ENCODE data around the gene CLCNKB. TPM values are rescaled to one million over a fixed set of nuclear protein-coding genes. Genes with fewer than 3 reads are reported as not detected.
A peak's percentile ranks its signal among the peaks of the same experiment; 100 is the strongest.

CLCNKB gene
- total RNA-seq, 1 experiment from 2014 or later = 1.1 TPM

DNA sequence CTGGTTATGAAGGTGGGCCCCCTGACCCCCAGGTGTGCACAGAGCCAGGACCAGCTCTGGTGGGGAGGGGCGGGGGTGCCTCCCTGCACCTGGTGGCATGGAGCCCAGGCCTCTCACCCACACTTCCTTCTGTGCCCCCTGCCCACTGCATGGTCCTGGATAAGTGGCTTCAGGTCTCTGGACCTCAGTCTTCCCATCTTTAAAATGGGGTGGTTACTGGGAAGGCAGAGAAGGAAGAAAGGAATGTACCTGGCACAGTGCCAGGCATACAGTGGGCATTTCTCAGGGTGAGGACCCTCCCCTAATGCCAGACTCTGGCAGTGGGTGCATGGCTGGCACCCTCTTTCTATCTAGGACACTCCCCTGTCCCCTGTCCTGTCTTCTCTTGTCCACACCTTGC lies 14.3 kb upstream of the CLCNKB start:
- Histone ChIP-seq H3K27me3 (ENCODE audit: insufficient read depth, low read depth) (no peaks in the 10 kb centered on the region), H3K36me3 (ENCODE audit: low read depth) (no peaks in the 10 kb centered on the region), H3K79me2 (ENCODE audit: low read depth) (no peaks in the 10 kb centered on the region), H3F3A (ENCODE audit: insufficient read depth, low read depth) (0 out of 2 replicates have a peak, but pooled peaks cover 3% of the 10 kb centered on the region), H3K27ac (no peak overlapping the region), H2AFZ (no peak overlapping the region), H3K9me2 (ENCODE audit: insufficient read depth) (no peaks in the 10 kb centered on the region), H3K4me3 (no peak overlapping the region), H3K9me3 (ENCODE audit: insufficient read depth, low read depth) (no peaks in the 10 kb centered on the region), H3K4me2 (no peak overlapping the region), H3K4me1 (replicated peaks; ENCODE audit: insufficient read depth) (no peaks in the 10 kb centered on the region), H4K20me1 (ENCODE audit: insufficient read depth) (no peaks in the 10 kb centered on the region)
- no peak for DNase-seq
- POLR2A ChIA-PET (ENCODE audit: unreplicated experiment) = no interaction called here
- no TSS peak for BruUV-seq (replicated peaks)
- CTCF ChIA-PET = no interaction called here
- intact Hi-C loops (cut with micrococcal nuclease; ENCODE audit: unreplicated experiment) = no loop called here
- TF ChIP-seq, protein P1, sequence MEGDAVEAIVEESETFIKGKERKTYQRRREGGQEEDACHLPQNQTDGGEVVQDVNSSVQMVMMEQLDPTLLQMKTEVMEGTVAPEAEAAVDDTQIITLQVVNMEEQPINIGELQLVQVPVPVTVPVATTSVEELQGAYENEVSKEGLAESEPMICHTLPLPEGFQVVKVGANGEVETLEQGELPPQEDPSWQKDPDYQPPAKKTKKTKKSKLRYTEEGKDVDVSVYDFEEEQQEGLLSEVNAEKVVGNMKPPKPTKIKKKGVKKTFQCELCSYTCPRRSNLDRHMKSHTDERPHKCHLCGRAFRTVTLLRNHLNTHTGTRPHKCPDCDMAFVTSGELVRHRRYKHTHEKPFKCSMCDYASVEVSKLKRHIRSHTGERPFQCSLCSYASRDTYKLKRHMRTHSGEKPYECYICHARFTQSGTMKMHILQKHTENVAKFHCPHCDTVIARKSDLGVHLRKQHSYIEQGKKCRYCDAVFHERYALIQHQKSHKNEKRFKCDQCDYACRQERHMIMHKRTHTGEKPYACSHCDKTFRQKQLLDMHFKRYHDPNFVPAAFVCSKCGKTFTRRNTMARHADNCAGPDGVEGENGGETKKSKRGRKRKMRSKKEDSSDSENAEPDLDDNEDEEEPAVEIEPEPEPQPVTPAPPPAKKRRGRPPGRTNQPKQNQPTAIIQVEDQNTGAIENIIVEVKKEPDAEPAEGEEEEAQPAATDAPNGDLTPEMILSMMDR (conservative IDR thresholded peaks at IDR 0.05) = no peak
- no peak for TF ChIP-seq EZH2 (IDR thresholded peaks at IDR 0.05; ENCODE audit: low read depth)

DNA sequence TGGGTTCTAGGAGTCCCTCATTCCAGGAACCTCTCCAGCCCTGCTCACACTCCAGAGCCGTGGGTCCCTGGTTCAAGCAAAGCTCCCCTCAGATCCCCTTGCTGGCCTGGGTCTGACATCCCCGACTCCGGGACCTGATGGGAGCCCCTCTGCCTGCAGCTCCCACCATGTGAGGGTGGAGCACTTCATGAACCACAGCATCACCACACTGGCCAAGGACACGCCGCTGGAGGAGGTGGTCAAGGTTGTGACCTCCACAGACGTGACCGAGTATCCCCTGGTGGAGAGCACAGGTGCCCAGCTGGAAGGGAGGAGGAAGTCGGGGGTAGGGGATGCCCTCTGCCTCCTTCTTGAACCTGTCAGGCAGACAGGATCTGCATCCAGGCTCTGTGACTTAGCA lies 12.0 kb upstream of the CLCNKB start:
- no peaks in the 10 kb centered on the region for H4K20me1 ChIP-seq (ENCODE audit: insufficient read depth)
- no peak for DNase-seq
- no peaks in the 10 kb centered on the region for H3K36me3 ChIP-seq (ENCODE audit: low read depth)
- POLR2A ChIA-PET (ENCODE audit: unreplicated experiment) = no interaction called here
- H3F3A ChIP-seq (ENCODE audit: insufficient read depth, low read depth) = no peaks in the 10 kb centered on the region
- intact Hi-C loops (cut with micrococcal nuclease; ENCODE audit: unreplicated experiment) = no loop called here
- no peak overlapping the region for H2AFZ ChIP-seq
- H3K4me2 ChIP-seq = no peak overlapping the region
- H3K27me3 ChIP-seq (ENCODE audit: insufficient read depth, low read depth) = no peaks in the 10 kb centered on the region
- CTCF ChIA-PET = no interaction called here
- H3K4me1 ChIP-seq (replicated peaks; ENCODE audit: insufficient read depth) = no peaks in the 10 kb centered on the region
- no peak overlapping the region for H3K27ac ChIP-seq
- H3K9me2 ChIP-seq (ENCODE audit: insufficient read depth) = no peaks in the 10 kb centered on the region
- H3K79me2 ChIP-seq (ENCODE audit: low read depth) = no peaks in the 10 kb centered on the region
- TF ChIP-seq, protein P1 (conservative IDR thresholded peaks at IDR 0.05) = no peak
- no peak for TF ChIP-seq EZH2 (IDR thresholded peaks at IDR 0.05; ENCODE audit: low read depth)
- no peaks in the 10 kb centered on the region for H3K9me3 ChIP-seq (ENCODE audit: insufficient read depth, low read depth)
- no TSS peak for BruUV-seq (replicated peaks)
- no peak overlapping the region for H3K4me3 ChIP-seq

DNA sequence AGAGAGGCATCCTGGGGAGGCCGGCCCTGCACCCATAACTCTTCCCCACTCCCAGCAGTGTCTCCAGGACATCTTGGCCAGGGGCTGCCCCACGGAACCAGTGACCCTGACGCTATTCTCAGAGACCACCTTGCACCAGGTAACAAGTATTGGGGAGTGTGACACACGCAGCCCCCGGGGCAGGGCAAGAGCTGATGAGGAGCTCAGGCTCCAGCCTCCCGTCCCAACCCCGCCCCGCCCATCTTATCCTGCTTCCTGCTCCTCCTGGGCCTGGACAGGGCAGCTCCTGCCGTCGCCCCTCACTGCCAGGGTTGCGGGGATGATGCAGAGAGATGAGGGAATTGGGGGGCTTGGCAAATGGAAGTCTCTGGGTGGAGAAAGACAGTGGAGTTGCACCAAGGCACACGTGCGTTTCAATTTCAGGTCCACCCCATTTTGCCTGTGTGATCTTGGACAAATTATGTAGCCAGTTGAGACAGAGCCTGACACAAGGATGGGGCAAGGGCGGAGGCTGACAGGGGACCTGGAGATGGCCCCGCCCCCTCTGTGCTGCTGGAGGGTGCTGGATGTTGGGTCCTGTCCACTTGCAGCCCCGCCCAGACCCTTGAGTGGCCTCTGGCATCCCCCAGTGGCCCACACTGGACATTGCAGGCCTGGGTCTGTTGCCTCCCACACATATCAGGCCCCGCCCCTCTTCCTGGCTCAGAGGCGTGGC lies 11.0 kb upstream of the CLCNKB start:
- no peak overlapping the region for H2AFZ ChIP-seq
- CTCF ChIA-PET = no interaction called here

More for the DNA sequence above, 11.0 kb upstream of the CLCNKB start:
- Histone ChIP-seq H3F3A (ENCODE audit: insufficient read depth, low read depth) (no peaks in the 10 kb centered on the region), H3K36me3 (ENCODE audit: low read depth) (no peaks in the 10 kb centered on the region), H3K27me3 (ENCODE audit: insufficient read depth, low read depth) (no peaks in the 10 kb centered on the region), H3K4me3 (no peak overlapping the region), H3K9me2 (ENCODE audit: insufficient read depth) (no peaks in the 10 kb centered on the region), H3K4me1 (replicated peaks; ENCODE audit: insufficient read depth) (no peaks in the 10 kb centered on the region), H3K27ac (no peak overlapping the region), H4K20me1 (ENCODE audit: insufficient read depth) (no peaks in the 10 kb centered on the region), H3K4me2 (no peak overlapping the region), H3K9me3 (ENCODE audit: insufficient read depth, low read depth) (no peaks in the 10 kb centered on the region), H3K79me2 (ENCODE audit: low read depth) (no peaks in the 10 kb centered on the region)
- BruUV-seq (replicated peaks) = no TSS peak
- peak; percentile 64 to 89 for DNase-seq
- POLR2A ChIA-PET (ENCODE audit: unreplicated experiment) = no interaction called here
- TF ChIP-seq, protein P1 (conservative IDR thresholded peaks at IDR 0.05) = peak; percentile 86
- TF ChIP-seq EZH2 (IDR thresholded peaks at IDR 0.05; ENCODE audit: low read depth) = no peak
- intact Hi-C loops (cut with micrococcal nuclease; ENCODE audit: unreplicated experiment) = loop anchor here (1.0 to 2.0 kb wide), 2 partner anchors 23 to 292 kb away; no protein-coding TSS in a partner anchor

All from PC-9 (cell line).